K562 (cell line): ENCODE data around the gene NBDY.
"Not testable (repeated sequence)": the region's sequence is repeated elsewhere in the genome, so short reads cannot be mapped to it uniquely, and the experiment has no call there.

Experiments
- CTCF ChIP-seq, 3 experiments: IDR thresholded peaks in 2 of 3; conservative IDR thresholded peaks in 1 of 3; 2 replicates each; pipeline ENCODE4 v1.5.1; 2011 to 2012; ENCODE audit warnings: low read length in 3 of 3, mild to moderate bottlenecking in 3 of 3, control low read depth in 2 of 3, improper control_type of control experiment in 1 of 3, inconsistent platforms in 1 of 3, low read depth in 1 of 3, mixed read lengths in 1 of 3, moderate library complexity in 1 of 3; ENCODE audit not compliant: insufficient read depth in 2 of 3
- ELF4 ChIP-seq: fragments of 450-650 bp; formaldehyde crosslinking; IDR thresholded peaks from 2 replicates; pipeline ENCODE4 v1.4.0; 2022; ENCODE audit warnings: missing genetic modification characterization
- MTF1 ChIP-seq: fragments of 250-450 bp; sonication (Bioruptor Pico); IDR thresholded peaks from 2 replicates; pipeline ENCODE4 v1.9.0; 2021; ENCODE audit warnings: moderate library complexity, mild to moderate bottlenecking, inconsistent platforms, borderline replicate concordance
- RAD21 ChIP-seq, 2 experiments: fragments of 250-450 bp in 1 of 2; fragments of 450-650 bp in 1 of 2; sonication (Bioruptor Pico) in 1 of 2; formaldehyde crosslinking in 1 of 2; IDR thresholded peaks in 1 of 2; conservative IDR thresholded peaks in 1 of 2; 2 replicates each; pipeline versions ENCODE4 v1.4.0 to v1.8.0; 2020 to 2022; ENCODE audit warnings: mild to moderate bottlenecking in 2 of 2, moderate library complexity in 1 of 2
- SMC3 ChIP-seq: conservative IDR thresholded peaks from 2 replicates; pipeline ENCODE4 v1.6.1; 2011; ENCODE audit warnings: low read depth, low read length, improper control_type of control experiment; ENCODE audit not compliant: insufficient read depth
- TBL1XR1 ChIP-seq, 2 experiments: IDR thresholded peaks; 2 replicates each; pipeline ENCODE4 v1.6.1; 2012; ENCODE audit warnings: improper control_type of control experiment in 2 of 2, low read length in 2 of 2, mild to moderate bottlenecking in 1 of 2
- ZNF175 ChIP-seq: fragments of 200-800 bp; sonication (Bioruptor generic); IDR thresholded peaks from 2 replicates; pipeline ENCODE4 v1.6.1; 2016; ENCODE audit warnings: low read depth, mild to moderate bottlenecking, missing genetic modification characterization, missing compliant biosample characterization
- ZNF57 ChIP-seq: fragments of 450-650 bp; formaldehyde crosslinking; IDR thresholded peaks from 2 replicates; pipeline ENCODE4 v1.4.0; 2020; ENCODE audit warnings: mild to moderate bottlenecking, moderate library complexity

GRCh38 chrX:56780681-56781649 lies 51.9 kb downstream of the NBDY start:
- not testable (repeated sequence) for TF ChIP-seq RAD21 (CRISPR knock-in tag; conservative IDR thresholded peaks at IDR 0.05 in 1 of 2, IDR thresholded peaks at IDR 0.05 in 1 of 2); ZNF57; SMC3; ELF4; MTF1 (CRISPR knock-in tag); CTCF (IDR thresholded peaks at IDR 0.05 in 2 of 3, conservative IDR thresholded peaks at IDR 0.05 in 1 of 3; ENCODE audit: insufficient read depth in 2 of 3, low read depth in 1 of 3, low read length in 3 of 3); TBL1XR1 (IDR thresholded peaks at IDR 0.05; ENCODE audit: low read length in 2 of 2); ZNF175 (CRISPR knock-in tag)
